OCI-LY3 (cell line): ENCODE data around the gene PRR36.

Experiments used
- H2AFZ ChIP-seq: fragments of 200-600, 300-600 bp; shearing (Covaris generic); 2 replicates; pipeline ENCODE4 v1.6.0; 2014; ENCODE audit warnings: antibody characterized with exemption, low read depth, low read length
- H3K27ac ChIP-seq: fragments of 200-600, 300-600 bp; sonication (generic); 2 replicates; pipeline ENCODE4 v1.5.1; 2014; ENCODE audit warnings: mild to moderate bottlenecking, low read length, moderate library complexity, mixed read lengths
- H3K27me3 ChIP-seq: fragments of 200-600, 300-600 bp; sonication (generic); 2 replicates; pipeline ENCODE4 v1.6.1; 2014; ENCODE audit warnings: low read depth, low read length, mixed read lengths
- H3K36me3 ChIP-seq: fragments of 200-600, 300-600 bp; sonication (generic); replicated peaks from 2 replicates; pipeline ENCODE3; 2014; ENCODE audit warnings: low read depth, low read length, mixed read lengths
- H3K4me1 ChIP-seq: fragments of 300-600, 200-600 bp; sonication (generic); 2 replicates; pipeline ENCODE4 v1.6.1; 2014; ENCODE audit warnings: low read length, mixed read lengths
- H3K4me2 ChIP-seq: fragments of 200-600, 300-600 bp; sonication (generic); 2 replicates; pipeline ENCODE4 v1.6.1; 2014; ENCODE audit warnings: low read length, mixed read lengths
- H3K4me3 ChIP-seq: fragments of 300-600, 200-600 bp; sonication (generic); 2 replicates; pipeline ENCODE4 v1.5.1; 2014; ENCODE audit warnings: antibody characterized with exemption, mild to moderate bottlenecking, low read length, moderate library complexity
- H3K79me2 ChIP-seq: fragments of 300-600, 200-600 bp; shearing (Covaris generic); 2 replicates; pipeline ENCODE4 v1.6.1; 2014; ENCODE audit warnings: mild to moderate bottlenecking, low read length, mixed read lengths
- H3K9ac ChIP-seq: fragments of 300-600, 200-600 bp; shearing (Covaris generic); 2 replicates; pipeline ENCODE4 v1.6.0; 2014; ENCODE audit warnings: mild to moderate bottlenecking, low read length, moderate library complexity
- H3K9me3 ChIP-seq: fragments of 200-600, 300-600 bp; shearing (Covaris generic); 2 replicates; pipeline ENCODE4 v1.6.1; 2014; ENCODE audit warnings: low read length, mixed read lengths; ENCODE audit not compliant: insufficient read depth
- H4K20me1 ChIP-seq: fragments of 200-600, 300-600 bp; sonication (generic); 2 replicates; pipeline ENCODE4 v1.6.1; 2016; ENCODE audit warnings: low read length, mixed read lengths; ENCODE audit not compliant: insufficient read depth
- EZH2phosphoT487 ChIP-seq: fragments of 200-600 bp; shearing (Covaris generic); IDR thresholded peaks from 2 replicates; pipeline ENCODE4 v1.6.1; 2018; ENCODE audit warnings: antibody characterized with exemption, mixed run types, low read depth
- TF ChIP-seq, protein P1 (sequence below): fragments of 200-600, 300-600 bp; sonication (generic); IDR thresholded peaks from 2 replicates; pipeline ENCODE4 v1.5.1; 2014; ENCODE audit warnings: antibody characterized with exemption, low read length, low read depth

PRR36 gene

GRCh38 chr19:7874076-7874896, at the start of gene PRR36:
Gene PRR36 (minus strand): TSS chr19:7874390. CDS start chr19:7873689, 701 bp downstream.
- Histone ChIP-seq H3K27ac (no peak within 1 kb of the TSS), H3K36me3 (no peaks in the 10 kb centered on the region), H3K9ac (no peak within 1 kb of the TSS), H3K4me1 (peaks cover 12% of the 10 kb centered on the region; the same call in 1 of the 2 replicates), H3K9me3 (no peaks in the 10 kb centered on the region), H3K4me3 (no peak within 1 kb of the TSS), H3K79me2 (no peaks in the 10 kb centered on the region), H4K20me1 (no peaks in the 10 kb centered on the region), H2AFZ (no peak within 1 kb of the TSS), H3K27me3 (no peaks in the 10 kb centered on the region), H3K4me2 (no peak within 1 kb of the TSS)
- TF ChIP-seq, protein P1, sequence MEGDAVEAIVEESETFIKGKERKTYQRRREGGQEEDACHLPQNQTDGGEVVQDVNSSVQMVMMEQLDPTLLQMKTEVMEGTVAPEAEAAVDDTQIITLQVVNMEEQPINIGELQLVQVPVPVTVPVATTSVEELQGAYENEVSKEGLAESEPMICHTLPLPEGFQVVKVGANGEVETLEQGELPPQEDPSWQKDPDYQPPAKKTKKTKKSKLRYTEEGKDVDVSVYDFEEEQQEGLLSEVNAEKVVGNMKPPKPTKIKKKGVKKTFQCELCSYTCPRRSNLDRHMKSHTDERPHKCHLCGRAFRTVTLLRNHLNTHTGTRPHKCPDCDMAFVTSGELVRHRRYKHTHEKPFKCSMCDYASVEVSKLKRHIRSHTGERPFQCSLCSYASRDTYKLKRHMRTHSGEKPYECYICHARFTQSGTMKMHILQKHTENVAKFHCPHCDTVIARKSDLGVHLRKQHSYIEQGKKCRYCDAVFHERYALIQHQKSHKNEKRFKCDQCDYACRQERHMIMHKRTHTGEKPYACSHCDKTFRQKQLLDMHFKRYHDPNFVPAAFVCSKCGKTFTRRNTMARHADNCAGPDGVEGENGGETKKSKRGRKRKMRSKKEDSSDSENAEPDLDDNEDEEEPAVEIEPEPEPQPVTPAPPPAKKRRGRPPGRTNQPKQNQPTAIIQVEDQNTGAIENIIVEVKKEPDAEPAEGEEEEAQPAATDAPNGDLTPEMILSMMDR = no peak
- no peak for TF ChIP-seq EZH2phosphoT487

DNA sequence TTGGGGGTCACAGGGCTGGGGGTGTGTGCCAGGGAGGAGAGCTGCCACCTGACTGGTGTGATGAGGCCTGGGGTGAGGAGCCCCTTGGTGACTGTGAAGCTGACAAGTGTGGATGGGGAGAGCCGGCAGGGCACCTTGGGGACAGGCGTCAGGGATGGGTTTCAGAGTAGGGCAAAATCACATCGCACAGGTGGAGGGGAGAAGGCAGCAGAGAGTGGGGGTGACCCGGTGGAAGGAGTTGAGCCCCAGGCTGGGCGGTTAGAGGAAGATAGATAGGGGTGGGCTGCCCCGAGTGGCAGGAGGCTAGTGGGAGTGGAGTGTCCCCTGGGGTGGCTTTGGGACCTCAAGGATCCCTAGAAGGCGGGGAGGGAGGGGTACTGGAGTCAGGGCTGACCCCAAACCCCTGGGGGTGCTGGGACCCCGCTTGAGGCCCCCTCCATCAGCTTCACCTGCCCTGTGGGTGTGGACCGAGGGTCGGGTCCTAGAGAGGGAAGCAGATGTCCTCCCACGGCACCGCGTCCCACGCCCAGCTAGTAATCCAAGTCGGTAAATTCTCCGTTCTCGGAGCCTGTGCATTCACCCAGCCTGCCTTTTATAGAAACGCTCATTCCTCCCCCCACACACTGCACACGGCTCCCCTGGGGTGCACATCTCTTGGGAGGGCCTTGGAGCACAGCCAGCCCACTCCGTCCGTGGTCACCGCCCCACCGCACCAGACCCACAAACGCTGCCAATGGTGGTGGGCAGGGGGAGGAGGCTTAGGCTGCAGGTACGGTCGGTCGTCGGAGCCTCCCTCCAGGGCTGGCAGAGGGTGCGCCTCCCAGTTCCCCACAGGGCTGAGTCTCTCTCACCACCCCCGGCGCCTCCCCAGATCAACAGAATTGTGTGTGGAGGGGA, 49.4 kb upstream of the PRR36 start:
- TF ChIP-seq, protein P1 = no peak
- Histone ChIP-seq H3K27ac (no peak overlapping the region), H3K36me3 (peaks cover 21% of the 10 kb centered on the region), H2AFZ (no peak overlapping the region), H3K27me3 (no peaks in the 10 kb centered on the region), H3K4me1 (peaks cover 8% of the 10 kb centered on the region), H3K9me3 (no peaks in the 10 kb centered on the region), H4K20me1 (peaks cover 7% of the 10 kb centered on the region; the same call in 1 of the 2 replicates), H3K4me3 (no peak overlapping the region), H3K9ac (no peak overlapping the region), H3K79me2 (no peaks in the 10 kb centered on the region), H3K4me2 (no peak overlapping the region)

- peaks cover 14% of the 10 kb centered on the region for H3K36me3 ChIP-seq
- H3K79me2 ChIP-seq = no peaks in the 10 kb centered on the region
- no peak overlapping the region for H3K4me3 ChIP-seq
- no peak overlapping the region for H3K9ac ChIP-seq
- H3K27me3 ChIP-seq = no peaks in the 10 kb centered on the region
- H3K4me2 ChIP-seq = no peak overlapping the region
- H3K4me1 ChIP-seq = peaks cover 8% of the 10 kb centered on the region
- peaks cover 7% of the 10 kb centered on the region; the same call in 1 of the 2 replicates for H4K20me1 ChIP-seq
- no peaks in the 10 kb centered on the region for H3K9me3 ChIP-seq
- H2AFZ ChIP-seq = no peak overlapping the region
- no peak overlapping the region for H3K27ac ChIP-seq
- TF ChIP-seq EZH2phosphoT487 = no peak
- TF ChIP-seq, protein P1 = no peak
Observed at GRCh38 chr19:7922836-7923195, 48.6 kb upstream of the PRR36 start.
